ENCODE data around the gene CHRNB4.

DNA sequence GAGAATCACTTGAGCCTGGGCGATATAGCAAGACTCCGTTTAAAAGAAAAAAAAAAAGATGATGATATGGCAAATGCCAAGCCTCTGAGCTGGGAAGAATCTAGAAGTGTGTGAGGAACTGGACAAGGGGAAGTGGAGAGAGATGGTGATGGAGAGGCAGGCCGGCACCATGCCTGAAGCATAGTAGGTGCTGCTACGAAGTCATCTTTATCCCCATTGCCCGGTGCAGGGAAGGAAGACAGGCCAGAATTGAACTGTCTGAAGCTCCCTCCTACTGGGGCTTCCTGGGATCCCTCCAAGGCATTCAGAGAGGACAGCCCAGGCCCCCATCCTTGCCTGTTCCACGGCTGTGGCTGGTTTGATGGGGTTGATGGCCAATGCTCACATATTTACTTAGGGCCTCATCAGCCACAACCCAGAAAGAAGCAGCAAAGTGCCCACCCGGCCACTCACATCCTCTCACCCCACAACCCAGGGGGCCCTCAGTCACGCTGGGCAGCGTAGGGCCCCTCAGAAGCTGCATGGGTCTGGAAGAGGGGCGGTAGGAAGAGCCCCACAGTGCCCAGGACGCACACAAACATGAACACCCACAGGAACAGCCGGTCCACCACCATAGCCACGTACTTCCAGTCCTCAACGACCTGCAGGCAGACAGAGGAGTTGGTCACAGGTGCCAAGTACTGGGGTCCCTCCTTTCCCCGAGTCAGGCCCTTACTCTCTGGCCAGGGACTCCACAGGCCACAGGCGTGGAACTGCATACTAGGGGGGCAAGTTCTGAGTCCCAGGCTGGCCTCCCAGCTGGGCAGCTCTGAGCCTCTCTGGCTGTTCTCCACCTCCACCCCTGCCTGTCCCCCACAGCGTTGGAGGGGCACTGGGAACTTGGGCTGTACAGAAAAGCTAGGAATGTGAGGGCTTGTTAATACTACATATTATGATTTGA, 16.1 kb downstream of the CHRNB4 start:
- TF ChIP-seq, protein P1, sequence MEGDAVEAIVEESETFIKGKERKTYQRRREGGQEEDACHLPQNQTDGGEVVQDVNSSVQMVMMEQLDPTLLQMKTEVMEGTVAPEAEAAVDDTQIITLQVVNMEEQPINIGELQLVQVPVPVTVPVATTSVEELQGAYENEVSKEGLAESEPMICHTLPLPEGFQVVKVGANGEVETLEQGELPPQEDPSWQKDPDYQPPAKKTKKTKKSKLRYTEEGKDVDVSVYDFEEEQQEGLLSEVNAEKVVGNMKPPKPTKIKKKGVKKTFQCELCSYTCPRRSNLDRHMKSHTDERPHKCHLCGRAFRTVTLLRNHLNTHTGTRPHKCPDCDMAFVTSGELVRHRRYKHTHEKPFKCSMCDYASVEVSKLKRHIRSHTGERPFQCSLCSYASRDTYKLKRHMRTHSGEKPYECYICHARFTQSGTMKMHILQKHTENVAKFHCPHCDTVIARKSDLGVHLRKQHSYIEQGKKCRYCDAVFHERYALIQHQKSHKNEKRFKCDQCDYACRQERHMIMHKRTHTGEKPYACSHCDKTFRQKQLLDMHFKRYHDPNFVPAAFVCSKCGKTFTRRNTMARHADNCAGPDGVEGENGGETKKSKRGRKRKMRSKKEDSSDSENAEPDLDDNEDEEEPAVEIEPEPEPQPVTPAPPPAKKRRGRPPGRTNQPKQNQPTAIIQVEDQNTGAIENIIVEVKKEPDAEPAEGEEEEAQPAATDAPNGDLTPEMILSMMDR (IDR thresholded peaks at IDR 0.05; ENCODE audit: low read depth, low read length): no peak
- no peak for TF ChIP-seq POLR2A (IDR thresholded peaks at IDR 0.05; ENCODE audit: extremely low read depth, insufficient read length)
